GM12874 (cell line): Measurements from ENCODE around the gene NCL.

Source experiments
- TF ChIP-seq, protein P1 (sequence below): IDR thresholded peaks from 2 replicates; pipeline ENCODE4 v1.5.1; 2011; ENCODE audit warnings: low read depth, mild to moderate bottlenecking, control low read depth, low read length, moderate library complexity; ENCODE audit not compliant: insufficient read depth

The NCL gene

DNA sequence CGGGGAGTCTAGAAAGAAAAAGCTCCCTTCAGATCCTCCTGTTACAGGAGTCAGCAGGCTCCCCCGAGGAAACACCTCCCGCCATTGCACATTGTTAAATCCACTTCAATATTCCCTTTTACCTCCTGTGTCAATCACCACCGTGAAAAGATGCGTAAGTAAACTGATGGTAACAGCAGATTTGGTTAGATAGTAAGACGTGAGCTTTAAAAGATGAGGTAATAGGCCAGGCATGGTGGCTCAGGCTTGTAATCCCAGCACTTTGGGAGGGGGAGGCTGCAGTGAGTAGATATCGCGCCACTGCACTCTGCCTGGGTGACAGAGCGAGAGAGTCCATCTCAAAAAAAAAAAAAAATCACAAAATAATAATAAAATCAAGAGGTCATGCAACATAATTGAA is 15.2 kb upstream of the NCL start:
- TF ChIP-seq, protein P1, sequence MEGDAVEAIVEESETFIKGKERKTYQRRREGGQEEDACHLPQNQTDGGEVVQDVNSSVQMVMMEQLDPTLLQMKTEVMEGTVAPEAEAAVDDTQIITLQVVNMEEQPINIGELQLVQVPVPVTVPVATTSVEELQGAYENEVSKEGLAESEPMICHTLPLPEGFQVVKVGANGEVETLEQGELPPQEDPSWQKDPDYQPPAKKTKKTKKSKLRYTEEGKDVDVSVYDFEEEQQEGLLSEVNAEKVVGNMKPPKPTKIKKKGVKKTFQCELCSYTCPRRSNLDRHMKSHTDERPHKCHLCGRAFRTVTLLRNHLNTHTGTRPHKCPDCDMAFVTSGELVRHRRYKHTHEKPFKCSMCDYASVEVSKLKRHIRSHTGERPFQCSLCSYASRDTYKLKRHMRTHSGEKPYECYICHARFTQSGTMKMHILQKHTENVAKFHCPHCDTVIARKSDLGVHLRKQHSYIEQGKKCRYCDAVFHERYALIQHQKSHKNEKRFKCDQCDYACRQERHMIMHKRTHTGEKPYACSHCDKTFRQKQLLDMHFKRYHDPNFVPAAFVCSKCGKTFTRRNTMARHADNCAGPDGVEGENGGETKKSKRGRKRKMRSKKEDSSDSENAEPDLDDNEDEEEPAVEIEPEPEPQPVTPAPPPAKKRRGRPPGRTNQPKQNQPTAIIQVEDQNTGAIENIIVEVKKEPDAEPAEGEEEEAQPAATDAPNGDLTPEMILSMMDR, result no peak

DNA sequence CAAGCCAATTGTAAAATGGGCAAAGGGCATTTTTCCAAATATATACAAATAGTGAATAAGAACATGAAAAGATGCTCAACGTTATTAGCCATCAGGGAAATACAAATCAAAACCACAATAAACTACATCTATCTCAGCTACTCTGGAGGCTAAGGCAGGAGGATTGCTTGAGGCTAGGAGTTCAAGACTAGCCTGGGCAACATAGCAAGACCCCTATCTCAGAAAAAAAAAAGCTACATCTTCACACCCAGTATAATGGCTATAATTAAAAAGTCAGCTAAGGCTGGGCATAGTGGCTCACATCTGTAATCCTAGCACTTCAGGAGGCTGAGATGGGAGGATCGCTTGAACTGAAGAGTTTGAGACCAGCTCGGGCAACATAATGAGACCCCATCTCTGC is 12.6 kb upstream of the NCL start:
- TF ChIP-seq, protein P1, result no peak

DNA sequence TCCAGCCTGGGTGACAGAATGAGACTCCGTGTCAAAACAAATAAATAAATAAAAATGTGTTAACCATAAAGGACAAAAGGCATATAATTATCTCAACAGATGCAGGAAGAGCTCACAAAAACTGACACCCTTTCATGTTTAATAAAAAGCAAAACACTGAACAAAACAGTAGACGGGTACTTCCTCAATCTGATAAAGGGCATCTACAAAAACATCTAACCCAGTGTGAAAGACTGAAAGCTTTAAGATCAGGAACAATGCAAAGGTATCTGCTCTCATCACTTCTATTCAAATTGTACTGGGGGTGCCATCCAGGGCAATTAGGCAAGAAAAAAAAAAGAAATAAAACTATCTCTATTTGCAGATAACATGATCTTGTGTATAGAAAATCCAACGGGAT is 11.7 kb upstream of the NCL start:
- TF ChIP-seq, protein P1, result no peak

DNA sequence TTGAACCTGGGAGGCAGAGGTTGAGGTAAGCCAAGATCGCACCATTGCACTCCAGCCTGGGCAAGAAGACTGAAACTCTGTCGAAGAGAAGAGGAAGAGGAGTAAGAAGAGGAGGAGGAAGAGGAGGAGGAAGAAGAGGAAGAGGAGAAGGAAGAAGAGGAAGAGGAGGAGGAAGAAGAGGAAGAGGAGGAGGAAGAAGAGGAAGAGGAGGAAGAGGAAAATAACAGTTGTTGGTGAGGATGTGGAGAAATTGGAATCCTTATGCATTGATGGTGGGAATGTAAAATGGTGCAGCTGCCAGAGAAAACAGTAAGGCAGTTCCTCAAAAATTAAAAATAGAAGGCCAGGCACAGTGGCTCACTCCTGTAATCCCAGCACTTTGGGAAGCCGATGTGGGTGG is 8.5 kb upstream of the NCL start:
- TF ChIP-seq, protein P1, result no peak

DNA sequence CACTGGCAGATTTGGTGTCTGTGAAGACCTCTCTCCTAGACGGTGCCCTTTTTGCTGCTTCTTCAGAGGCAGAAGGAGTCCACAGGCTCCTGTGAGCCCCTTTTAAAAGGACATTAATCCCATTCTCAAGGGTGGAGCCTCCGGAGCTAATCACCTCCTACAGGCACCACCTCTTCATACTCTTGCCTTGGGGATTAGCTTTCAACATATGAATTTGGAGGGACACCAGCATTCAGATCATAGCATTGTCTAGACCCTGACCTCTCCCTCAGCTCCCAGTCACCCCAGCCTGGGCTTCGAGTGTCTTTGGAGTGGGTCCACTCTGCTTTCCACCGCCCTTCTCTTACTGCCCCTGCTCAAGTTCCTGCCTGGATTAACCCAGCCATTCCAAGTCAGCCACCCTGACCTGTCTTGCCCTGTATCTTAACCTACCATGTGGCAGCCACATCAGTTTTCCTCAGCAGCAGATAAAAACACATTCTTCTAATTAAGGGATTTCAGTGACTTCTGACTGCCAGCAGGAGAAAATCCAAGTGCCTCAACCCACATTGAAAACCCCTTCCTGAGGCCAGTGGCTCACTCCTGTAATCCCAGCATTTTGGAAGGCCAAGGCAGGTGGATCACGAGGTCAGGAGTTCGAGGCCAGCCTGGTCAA is 6.1 kb upstream of the NCL start:
- TF ChIP-seq, protein P1, result no peak

DNA sequence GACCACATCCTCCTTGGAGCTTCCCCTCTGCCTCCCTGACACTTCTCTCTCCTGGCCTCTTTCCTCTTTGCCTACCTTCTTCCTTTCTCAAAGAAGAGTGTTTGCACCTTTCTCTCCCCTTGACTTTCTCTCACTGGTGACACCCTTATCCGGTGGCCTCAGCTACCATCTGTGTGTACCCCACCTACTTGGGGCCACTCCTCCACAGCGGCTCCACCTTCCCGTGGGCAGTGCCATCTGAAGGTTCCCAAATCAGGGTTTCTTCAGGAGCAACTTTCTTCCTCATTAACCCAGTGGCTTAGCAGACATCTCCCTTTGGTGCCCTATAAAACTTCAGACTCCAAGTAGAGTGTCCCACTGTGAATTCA is 5.3 kb upstream of the NCL start:
- TF ChIP-seq, protein P1, result no peak

DNA sequence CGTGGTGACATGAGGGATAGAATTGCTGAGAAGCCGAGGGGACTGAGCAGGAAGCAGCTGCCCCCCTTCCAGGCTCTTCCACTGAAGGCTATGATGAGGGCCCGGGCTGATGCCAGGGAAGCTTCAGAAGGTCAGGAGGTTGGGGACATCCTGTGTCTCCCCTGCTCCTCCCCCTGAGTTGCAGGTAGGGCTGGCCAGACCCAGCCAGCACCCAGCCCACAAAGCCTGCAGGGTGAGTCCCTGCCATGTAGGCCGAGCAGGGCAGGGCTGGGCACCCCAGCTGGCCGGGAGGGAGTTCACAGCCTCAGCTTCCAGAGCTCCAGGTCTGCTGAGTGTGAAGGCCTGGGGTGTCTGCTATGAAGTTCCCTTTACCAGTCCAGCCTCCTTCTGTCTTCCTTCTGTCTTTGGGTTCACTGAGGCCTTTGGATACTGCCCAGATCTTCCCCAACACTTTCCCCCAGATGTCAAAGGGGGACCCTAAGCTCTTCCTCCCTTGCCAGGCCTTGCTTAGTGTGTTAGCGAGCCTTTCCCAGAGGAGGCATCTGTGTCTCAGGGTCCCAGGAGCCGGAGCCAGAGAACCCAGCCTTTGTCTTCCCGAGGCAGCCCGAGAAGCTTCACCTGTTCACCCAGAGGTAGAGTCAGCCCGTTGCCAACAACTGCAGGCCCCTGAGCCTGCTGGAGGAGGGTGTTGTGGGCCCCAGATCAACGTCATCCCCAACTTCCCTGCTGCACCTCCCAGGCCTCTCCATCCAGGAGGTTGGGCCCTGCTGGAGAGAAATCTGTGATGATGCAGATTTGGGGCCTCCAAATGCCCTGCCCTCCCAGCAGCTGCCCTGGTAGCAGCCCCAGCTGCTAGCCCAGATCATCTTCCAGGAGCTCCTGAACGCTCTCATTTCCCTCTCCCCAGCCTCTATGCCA is 3.6 kb upstream of the NCL start:
- TF ChIP-seq, protein P1, result no peak
